ENCODE measurements around the gene CYP1A2. TPM values are rescaled to one million over a fixed set of nuclear protein-coding genes. Genes with fewer than 3 reads are reported as not detected.

Gene CYP1A2
- total RNA-seq, 2 donors from 2014 or later: not detected

- H3K9me3 ChIP-seq: no peaks in the 10 kb centered on the region
- no peak overlapping the region for H3K4me3 ChIP-seq
- H3K27ac ChIP-seq: no peak overlapping the region
- H3K4me1 ChIP-seq: no peaks in the 10 kb centered on the region
- no peak for DNase-seq (ENCODE audit: low spot score)
- no peaks in the 10 kb centered on the region for H3K36me3 ChIP-seq
- no peaks in the 10 kb centered on the region for H3K27me3 ChIP-seq
- TF ChIP-seq CTCF (IDR thresholded peaks at IDR 0.05): no peak
These were observed 32.0 kb upstream of the CYP1A2 start for GRCh38 chr15:74716651-74717050.

- no peak overlapping the region for H3K27ac ChIP-seq
- no peak for DNase-seq (ENCODE audit: low spot score)
- H3K36me3 ChIP-seq: no peaks in the 10 kb centered on the region
- no peaks in the 10 kb centered on the region for H3K27me3 ChIP-seq
- H3K4me1 ChIP-seq: peaks cover 0 to 20% of the 10 kb centered on the region in 2 donors
- H3K9me3 ChIP-seq: no peaks in the 10 kb centered on the region
- TF ChIP-seq CTCF (IDR thresholded peaks at IDR 0.05): no peak
- no peak overlapping the region for H3K4me3 ChIP-seq
These were observed 26.1 kb upstream of the CYP1A2 start for GRCh38 chr15:74722591-74722990.

- Histone ChIP-seq H3K4me1 (peaks cover 0 to 20% of the 10 kb centered on the region in 2 donors), H3K36me3 (no peaks in the 10 kb centered on the region), H3K27ac (no peak overlapping the region), H3K27me3 (no peaks in the 10 kb centered on the region), H3K4me3 (no peak overlapping the region), H3K9me3 (no peaks in the 10 kb centered on the region)
- no peak for TF ChIP-seq CTCF (IDR thresholded peaks at IDR 0.05)
- no peak for DNase-seq (ENCODE audit: low spot score)
These were observed 25.5 kb upstream of the CYP1A2 start for GRCh38 chr15:74723187-74723586.

- Histone ChIP-seq H3K4me1 (peaks cover 0 to 20% of the 10 kb centered on the region in 2 donors), H3K9me3 (no peaks in the 10 kb centered on the region), H3K4me3 (no peak overlapping the region), H3K36me3 (no peaks in the 10 kb centered on the region), H3K27me3 (no peaks in the 10 kb centered on the region), H3K27ac (no peak overlapping the region)
- TF ChIP-seq CTCF (IDR thresholded peaks at IDR 0.05): no peak
- DNase-seq (ENCODE audit: low spot score): no peak
These were observed 24.8 kb upstream of the CYP1A2 start for GRCh38 chr15:74723754-74724334.

GRCh38 chr15:74724570-74725224, 23.9 kb upstream of the CYP1A2 start:
- Histone ChIP-seq H3K27ac (no peak overlapping the region), H3K4me3 (no peak overlapping the region), H3K36me3 (no peaks in the 10 kb centered on the region), H3K9me3 (no peaks in the 10 kb centered on the region), H3K4me1 (peaks cover 0 to 20% of the 10 kb centered on the region in 2 donors), H3K27me3 (no peaks in the 10 kb centered on the region)
- no peak for TF ChIP-seq CTCF (IDR thresholded peaks at IDR 0.05)
- no peak for DNase-seq (ENCODE audit: low spot score)

Measured in right atrium auricular region (tissue), 2 donors.